GM12878 (cell line): ENCODE data around the gene CXXC1. TPM values are rescaled to one million over a fixed set of nuclear protein-coding genes. Genes with fewer than 3 reads are reported as not detected.

Source experiments
- ATAC-seq: fragments of 200-7000 bp; cut with Tn5 transposase; 3 replicates; pipeline ENCODE4 v1.9.1; 2020; ENCODE audit warnings: mild to moderate bottlenecking, moderate library complexity
- BruUV-seq: library from RNA; stranded (reverse); fragments of 400-500 nt; replicated peaks from 2 replicates; lab custom pipeline; 2021; lab: Mats Ljungman, UMichigan
- CTCF ChIA-PET: fragments of 300-600 bp; sonication (Branson Sonifier 250); formaldehyde crosslinking; extraction: SDS; loops from one replicate; lab custom pipeline; 2021; ENCODE audit warnings: inconsistent platforms; lab: Yijun Ruan, JAX
- POLR2A ChIA-PET: fragments of 350-600 bp; formaldehyde crosslinking; extraction: SDS; loops from one replicate; lab custom pipeline; 2021; ENCODE audit warnings: inconsistent platforms; lab: Charles Lee
- RAD21 ChIA-PET: fragments of 300-600 bp; sonication (Branson Sonifier 250); formaldehyde crosslinking; loops from one replicate; lab custom pipeline; 2023; ENCODE audit warnings: antibody characterized with exemption; ENCODE audit not compliant: unreplicated experiment; lab: Charles Lee
- SMC1A ChIA-PET: fragments of 300-600 bp; sonication (Branson Sonifier 250); formaldehyde crosslinking; loops from one replicate; lab custom pipeline; 2023; ENCODE audit not compliant: unreplicated experiment, uncharacterized antibody; lab: Charles Lee
- DNase-seq: peaks from one replicate; pipeline ENCODE4 v3.0.0-alpha.2; 2011; ENCODE audit warnings: low read depth, low spot score
- FAIRE-seq: peaks from 3 replicates; lab custom pipeline; 2011; peaks lifted over from hg19 to GRCh38; lab: Jason Lieb, UNC
- H2AFZ ChIP-seq: 2 replicates; pipeline ENCODE4 v1.6.0; 2011; ENCODE audit warnings: low read depth, low read length, control low read depth; ENCODE audit not compliant: control insufficient read depth
- H3K27ac ChIP-seq: 2 replicates; pipeline ENCODE4 v1.5.1; 2011; ENCODE audit warnings: control low read depth; ENCODE audit not compliant: control insufficient read depth, insufficient read depth
- H3K27me3 ChIP-seq, 2 experiments: replicated peaks in 1 of 2; 2 replicates each; pipeline versions ENCODE4 v1.6.0 to v1.6.1; 2011; ENCODE audit warnings: low read length in 1 of 2; ENCODE audit not compliant: control insufficient read depth in 2 of 2, insufficient read depth in 2 of 2
- H3K36me3 ChIP-seq, 2 experiments: 2 replicates each; pipeline ENCODE4 v1.5.1; 2011; ENCODE audit warnings: low read length in 1 of 2; ENCODE audit not compliant: control insufficient read depth in 2 of 2, insufficient read depth in 2 of 2
- H3K4me1 ChIP-seq: 2 replicates; pipeline ENCODE4 v1.6.1; 2011; ENCODE audit warnings: mild to moderate bottlenecking, low read length, moderate library complexity, mixed read lengths; ENCODE audit not compliant: control insufficient read depth, insufficient read depth
- H3K4me2 ChIP-seq: 2 replicates; pipeline ENCODE4 v1.6.0; 2011; ENCODE audit warnings: control low read depth; ENCODE audit not compliant: control insufficient read depth, insufficient read depth
- H3K4me3 ChIP-seq: fragments of 200-600 bp; sonication (generic); 2 replicates; pipeline ENCODE4 v1.5.1; 2016
- H3K79me2 ChIP-seq: 2 replicates; pipeline ENCODE4 v1.6.0; 2011; ENCODE audit warnings: low read length; ENCODE audit not compliant: control insufficient read depth, insufficient read depth
- H3K9ac ChIP-seq: 2 replicates; pipeline ENCODE4 v1.8.0; 2011; ENCODE audit warnings: low read length, control low read depth, mixed read lengths; ENCODE audit not compliant: control insufficient read depth, insufficient read depth
- H3K9me3 ChIP-seq: replicated peaks from 3 replicates; pipeline ENCODE4 v1.5.1; 2011; ENCODE audit warnings: mild to moderate bottlenecking, low read length; ENCODE audit not compliant: control insufficient read depth, insufficient read depth
- H4K20me1 ChIP-seq: 2 replicates; pipeline ENCODE4 v1.6.0; 2011; ENCODE audit not compliant: control insufficient read depth, insufficient read depth
- E2F8 ChIP-seq: fragments of 450-650 bp; IDR thresholded peaks from 2 replicates; pipeline ENCODE4 v1.6.1; 2018; ENCODE audit warnings: mild to moderate bottlenecking, low read depth, moderate library complexity; ENCODE audit not compliant: partially characterized antibody
- GATAD2B ChIP-seq: fragments of 450-650 bp; conservative IDR thresholded peaks from 2 replicates; pipeline ENCODE4 v1.6.1; 2017; ENCODE audit warnings: low read depth, mild to moderate bottlenecking, moderate library complexity
- HSF1 ChIP-seq: fragments of 150-350 bp; IDR thresholded peaks from 2 replicates; pipeline ENCODE4 v1.6.1; 2014; ENCODE audit warnings: mild to moderate bottlenecking, low read depth, low read length
- MYC ChIP-seq: IDR thresholded peaks from 2 replicates; pipeline ENCODE4 v1.6.1; 2011; ENCODE audit warnings: mild to moderate bottlenecking, low read length, moderate library complexity, inconsistent platforms; ENCODE audit not compliant: insufficient read depth, insufficient replicate concordance, insufficient read length, severe bottlenecking
- NKRF ChIP-seq: fragments of 450-650 bp; conservative IDR thresholded peaks from 2 replicates; pipeline ENCODE4 v1.6.1; 2017; ENCODE audit warnings: mild to moderate bottlenecking, moderate library complexity
- SUPT20H ChIP-seq: IDR thresholded peaks from 2 replicates; pipeline ENCODE4 v1.6.1; 2011; ENCODE audit warnings: low read depth, mild to moderate bottlenecking, low read length, moderate library complexity, borderline replicate concordance; ENCODE audit not compliant: control insufficient read depth
- ZBED1 ChIP-seq: IDR thresholded peaks from 2 replicates; pipeline ENCODE4 v1.6.1; 2016; ENCODE audit warnings: borderline replicate concordance
- WGBS: methylation state at CpG from one replicate; pipeline ENCODE4 v1.1.6; 2016; ENCODE audit warnings: low lambda C conversion rate; ENCODE audit not compliant: insufficient replicate concordance, insufficient coverage; ENCODE audit errors: missing lambda C conversion rate; 5-methylcytosine and 5-hydroxymethylcytosine counted together
- in situ Hi-C: fragments of 300-500 bp; cut with MboI; formaldehyde crosslinking; loops from 9 replicates; pipeline ENCODE4 v1.14.3; 2018; ENCODE audit warnings: mixed read lengths
- intact Hi-C: fragments of 100-400 bp; cut with micrococcal nuclease; formaldehyde crosslinking; loops from one replicate; pipeline ENCODE4 v1.14.2; 2022; ENCODE audit not compliant: unreplicated experiment
- polyA plus RNA-seq, 11 experiments: library from polyadenylated mRNA; depleted of rRNA in 4 of 11; unstranded in 6 of 11; stranded (reverse) in 5 of 11; fragments of >200 nt; fragmentation: Nextera tagmentation in 4 of 11; fragmentation: Illumina TruSeq in 1 of 11; extraction: Ambion mirVana in 4 of 11; extraction: Trizol in 1 of 11; gene quantifications; 1 replicate in 1 of 11; 2 replicates in 10 of 11; pipeline versions ENCODE4 v1.2.1 to v1.2.3, GENCODE V29; 2011 to 2016; ENCODE audit warnings: inconsistent platforms in 2 of 11, missing spikeins in 2 of 11, low read depth in 1 of 11
- total RNA-seq, 4 experiments: library from RNA; depleted of rRNA in 3 of 4; stranded (reverse); fragments of >200 nt in 3 of 4; fragmentation: Illumina TruSeq in 1 of 4; extraction: Trizol in 1 of 4; gene quantifications; 2 replicates each; pipeline versions ENCODE4 v1.2.1 to v1.2.3, GENCODE V29; 2013 to 2021

CXXC1 gene
- total and polyA plus RNA-seq, 10 of the 15 experiments (the other 5 are each of a cell fraction or from before 2014, with no cell fraction given): 9.2 to 180 (median 93.8) TPM

GRCh38 chr18:50275503-50276036 lies 11.9 kb downstream of the CXXC1 start:
- BruUV-seq: no TSS peak
- ChIA-PET CTCF (no interaction called here), POLR2A (no interaction called here), RAD21 (no interaction called here), SMC1A (no interaction called here)
- H3K36me3 ChIP-seq: peaks cover 44 to 73% of the 10 kb centered on the region in 2 experiments
- H3K4me1 ChIP-seq: peaks cover 4% of the 10 kb centered on the region
- H3K79me2 ChIP-seq: peaks cover 27% of the 10 kb centered on the region
- no peak for ATAC-seq
- 98% methylated on average over 17 of the region's 19 CpGs for WGBS
- no peak for FAIRE-seq
- H3K4me3 ChIP-seq: no peak overlapping the region
- no peak for TF ChIP-seq HSF1
- TF ChIP-seq E2F8: no peak
- TF ChIP-seq MYC: no peak
- TF ChIP-seq ZBED1: no peak
- no peak for TF ChIP-seq GATAD2B
- no peak for TF ChIP-seq NKRF
- TF ChIP-seq SUPT20H: no peak
- no peak overlapping the region for H3K27ac ChIP-seq
- no peak for DNase-seq
- no peak overlapping the region for H3K4me2 ChIP-seq
- H3K9ac ChIP-seq: no peak overlapping the region
- intact Hi-C loops (no loop called here), in situ Hi-C loops (loop anchor here (25.0 kb wide), 2 partner anchors 1338 to 1463 kb away; no protein-coding TSS in a partner anchor)
- no peaks in the 10 kb centered on the region for H3K27me3 ChIP-seq
- H2AFZ ChIP-seq: no peak overlapping the region
- no peaks in the 10 kb centered on the region for H4K20me1 ChIP-seq
- no peaks in the 10 kb centered on the region for H3K9me3 ChIP-seq
